HG03460 (cell line): ENCODE data around the gene MEIS2.

Experiments
- ATAC-seq: cut with Tn5 transposase; IDR thresholded peaks from one replicate; pipeline ENCODE4 v1.9.1; 2021; ENCODE audit not compliant: unreplicated experiment

Gene MEIS2

GRCh38 chr15:37112971-37113670 lies 12.8 kb upstream of the MEIS2 start:
- no peak for ATAC-seq

GRCh38 chr15:37112171-37112570 lies 11.8 kb upstream of the MEIS2 start:
- ATAC-seq, result no peak

GRCh38 chr15:37111427-37111717 lies 11.0 kb upstream of the MEIS2 start:
- ATAC-seq, result no peak

- ATAC-seq, result no peak
Observed at GRCh38 chr15:37109872-37110572, 9.7 kb upstream of the MEIS2 start.

DNA sequence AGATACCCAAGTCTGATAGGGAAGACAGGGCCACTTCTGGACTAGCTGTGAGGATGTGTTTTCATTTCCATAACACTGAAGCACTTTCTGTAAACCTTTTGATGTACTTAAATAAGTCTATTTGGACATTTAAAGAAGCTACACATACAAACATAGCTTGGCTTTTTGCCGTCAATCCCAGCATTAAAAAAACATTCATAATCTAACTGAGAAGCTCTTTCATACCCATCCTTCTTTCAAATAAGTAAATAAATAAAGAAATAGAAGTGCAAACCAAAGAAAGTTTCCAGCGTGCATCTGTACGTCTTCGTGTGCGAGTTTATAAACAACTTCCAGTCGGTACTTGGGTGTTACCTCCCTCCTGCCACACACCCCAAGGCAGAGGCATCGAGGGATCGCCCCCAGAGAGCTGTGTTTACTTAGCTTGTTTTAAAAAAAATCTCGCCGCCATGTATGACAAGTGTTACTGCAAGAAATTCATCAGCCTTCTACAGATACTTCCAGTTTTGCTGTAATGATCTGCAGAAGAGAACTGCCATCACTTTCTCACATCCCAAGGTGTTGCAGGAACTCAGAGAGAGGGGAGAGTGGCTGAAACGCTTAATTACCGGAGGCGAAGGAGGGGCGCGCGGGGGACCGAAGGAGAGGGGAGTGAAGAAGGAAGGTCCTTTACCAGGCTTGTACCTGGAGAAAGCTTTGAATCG lies 9.0 kb upstream of the MEIS2 start:
- no peak for ATAC-seq

- no peak for ATAC-seq
Observed at GRCh38 chr15:37108381-37109167, 8.2 kb upstream of the MEIS2 start.

GRCh38 chr15:37107744-37108380 lies 7.5 kb upstream of the MEIS2 start:
- no peak for ATAC-seq

DNA sequence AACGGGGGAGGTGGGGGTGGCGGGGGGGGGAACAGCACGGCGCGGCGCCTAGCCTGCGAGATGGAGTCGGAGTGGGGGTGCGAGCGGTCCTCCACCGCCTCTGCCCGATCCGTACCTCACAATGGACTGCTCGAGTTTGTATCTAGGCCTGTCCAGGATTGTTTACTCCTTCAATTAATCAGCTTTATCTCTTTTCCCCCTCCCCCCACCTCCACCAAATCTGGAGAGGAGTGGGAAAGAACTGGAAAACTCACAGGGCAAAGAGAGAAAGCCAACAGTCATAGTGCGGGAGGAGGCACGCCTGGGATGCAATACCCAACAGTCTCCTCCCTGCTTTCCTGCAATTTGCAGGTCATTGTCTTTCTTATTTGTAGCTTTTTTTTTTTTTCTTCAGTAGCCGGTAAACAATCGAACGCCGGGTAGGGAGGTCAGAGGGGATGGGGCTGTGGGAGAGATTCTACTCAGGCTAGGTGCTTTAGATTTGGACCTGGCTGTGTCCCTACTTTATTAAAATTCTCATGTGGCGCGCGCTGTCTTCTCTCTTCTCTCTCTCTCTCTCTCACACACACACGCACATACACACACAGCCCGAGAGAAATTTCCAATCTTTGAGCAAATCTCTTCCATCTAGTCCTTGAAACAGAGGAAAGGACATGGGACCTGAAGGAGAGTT lies 6.9 kb upstream of the MEIS2 start:
- no peak for ATAC-seq

- no peak for ATAC-seq
Observed at GRCh38 chr15:37106490-37107001, 6.2 kb upstream of the MEIS2 start.

- ATAC-seq, result no peak
Observed at GRCh38 chr15:37105889-37106288, 5.5 kb upstream of the MEIS2 start.

- no peak for ATAC-seq
Observed at GRCh38 chr15:37105029-37105428, 4.7 kb upstream of the MEIS2 start.

DNA sequence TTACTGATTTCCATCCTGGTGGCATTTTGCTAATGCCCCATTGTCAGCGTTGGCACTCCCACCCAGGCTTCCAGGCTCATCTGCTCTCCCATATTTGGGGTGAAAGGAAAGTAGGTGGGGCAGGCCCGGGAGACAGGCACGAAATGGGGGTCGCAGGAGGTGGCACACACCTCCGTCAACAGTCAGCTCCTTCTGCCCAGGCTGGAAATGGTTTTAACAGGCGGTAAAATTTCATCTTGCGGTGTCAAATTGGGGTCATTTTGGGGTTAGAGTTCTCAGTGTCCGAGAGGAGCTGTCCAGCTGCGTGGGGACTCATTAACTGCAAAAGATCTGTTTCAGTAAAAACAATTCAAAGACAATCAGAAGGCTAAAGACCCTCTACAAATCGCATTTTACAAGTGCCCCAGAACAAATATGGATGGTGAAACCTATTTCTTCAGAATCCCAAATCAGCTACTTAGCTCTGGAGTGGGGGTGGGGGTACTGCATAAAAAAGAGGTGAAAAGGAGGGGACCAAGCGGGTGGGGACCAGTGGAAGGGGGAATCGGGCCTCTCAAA lies 4.2 kb upstream of the MEIS2 start:
- ATAC-seq, result no peak

DNA sequence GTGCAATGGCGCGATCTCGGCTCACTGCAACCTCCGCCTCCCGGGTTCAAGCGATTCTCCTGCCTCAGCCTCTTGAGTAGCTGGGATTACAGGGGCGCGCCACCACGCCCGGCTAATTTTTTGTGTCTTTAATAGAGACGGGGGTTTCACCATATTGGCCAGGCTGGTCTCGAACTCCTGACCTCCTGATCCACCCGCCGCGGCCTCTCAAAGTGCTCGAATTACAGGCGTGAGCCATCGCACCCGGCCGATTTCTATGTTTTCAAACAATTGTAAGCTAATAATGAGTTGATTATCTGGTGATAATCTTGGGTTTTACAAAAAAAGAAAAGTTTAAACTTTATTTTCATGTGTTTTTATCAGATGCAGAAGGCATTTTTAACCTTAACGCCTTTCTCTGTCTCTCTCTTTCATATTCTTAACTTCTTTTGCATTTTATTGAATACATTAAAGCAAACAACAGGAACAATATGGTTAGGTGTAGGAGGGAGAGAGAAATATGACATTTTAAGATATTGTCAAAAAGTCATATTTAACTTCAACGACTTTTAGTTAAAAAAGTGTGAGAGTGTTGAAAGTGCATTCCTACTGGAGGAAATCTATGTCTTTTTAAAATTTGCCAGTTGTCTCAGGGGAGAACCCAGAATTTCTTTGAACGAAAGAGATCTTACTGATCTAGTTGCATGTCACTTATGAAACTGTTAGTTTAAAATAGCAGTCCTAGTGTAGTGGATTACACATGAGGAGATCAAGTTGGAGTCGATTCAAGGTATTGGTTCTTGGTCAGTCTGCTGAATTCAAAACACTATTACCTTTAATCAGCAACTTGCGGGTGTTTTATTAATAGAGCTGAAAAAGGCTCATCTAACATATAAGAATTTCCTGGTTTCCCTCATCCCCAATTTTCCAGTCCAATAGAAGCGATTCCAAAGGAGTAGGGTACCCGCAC lies 3.4 kb upstream of the MEIS2 start:
- ATAC-seq, result no peak

DNA sequence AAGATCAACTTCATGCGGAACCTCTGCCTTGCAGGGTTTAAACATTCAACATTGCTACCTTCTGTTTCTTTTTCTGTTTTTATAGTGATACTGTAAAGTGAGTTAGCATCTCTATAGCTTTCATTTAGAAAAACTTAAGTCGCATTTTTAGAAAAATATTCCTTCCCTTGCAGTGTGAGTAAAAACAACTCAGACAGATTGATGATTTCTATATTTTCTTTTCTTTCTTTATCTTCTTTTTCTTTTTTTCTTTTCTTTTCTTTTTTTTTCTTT lies 2.8 kb upstream of the MEIS2 start:
- no peak for ATAC-seq

DNA sequence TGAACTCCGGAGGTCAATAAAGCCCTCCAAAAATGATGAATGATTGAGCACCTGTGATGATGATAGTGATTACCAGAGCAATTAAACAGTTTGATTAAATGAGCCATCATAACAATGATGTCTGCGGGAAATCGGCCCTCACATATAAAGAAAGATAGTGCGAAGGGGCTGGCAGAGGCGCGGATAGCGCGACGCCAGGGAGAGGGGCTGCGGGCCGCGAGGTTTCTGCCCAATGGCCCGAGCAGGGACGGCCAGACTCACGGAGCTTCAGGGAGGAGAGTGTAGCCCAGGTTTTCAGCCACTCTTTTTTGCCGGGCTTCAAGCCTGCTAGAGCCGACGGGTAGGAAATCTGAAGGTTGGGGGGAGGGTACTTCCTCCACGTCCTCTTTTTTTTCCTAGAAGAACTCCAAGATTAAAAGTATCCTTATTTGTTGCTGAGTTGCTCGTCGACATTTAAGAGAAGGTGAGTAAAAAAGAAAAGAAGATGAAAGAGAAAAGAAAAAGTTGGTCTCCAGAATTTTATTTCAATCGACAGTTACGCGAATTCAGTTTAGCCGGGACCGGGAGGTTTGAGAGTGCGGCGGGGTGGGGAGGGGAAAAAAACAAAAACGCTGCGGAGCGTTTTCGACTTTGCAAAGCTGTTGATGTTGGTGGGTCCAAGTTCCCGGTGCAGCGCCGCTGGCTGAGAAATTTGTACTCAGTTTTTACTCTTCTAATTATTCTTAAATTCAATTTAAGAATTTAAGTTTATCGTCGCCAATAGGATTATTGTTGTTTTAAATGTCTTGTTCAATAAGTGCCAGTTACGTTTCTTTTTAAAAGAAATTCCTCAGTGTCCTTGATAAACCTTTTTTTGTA lies 2.2 kb upstream of the MEIS2 start:
- no peak for ATAC-seq

GRCh38 chr15:37101980-37102304 lies 1.6 kb upstream of the MEIS2 start:
- no peak for ATAC-seq

DNA sequence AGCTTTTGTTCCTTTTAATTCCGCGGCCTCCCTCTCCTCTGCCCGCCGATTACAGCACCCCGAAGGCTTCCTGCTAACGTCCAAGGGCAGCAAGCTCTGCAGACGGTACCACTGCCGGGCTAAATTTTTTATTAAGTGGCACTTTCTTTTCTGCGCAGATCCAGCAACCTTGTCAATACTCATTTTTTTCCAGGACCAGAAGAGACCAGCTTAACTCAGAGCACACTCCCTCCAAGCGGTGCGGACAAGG lies 542 bp upstream of the MEIS2 start:
- ATAC-seq, result no peak

- ATAC-seq, result no peak
Observed at GRCh38 chr15:37099319-37100108, 835 bp downstream of the MEIS2 start.
